ENCODE data around the gene PGBD5. TPM values are rescaled to one million over a fixed set of nuclear protein-coding genes. Genes with fewer than 3 reads are reported as not detected.

Gene PGBD5
- polyA plus RNA-seq, 12 donors = 6.5 to 35.3 (median 16.5) TPM; not detected in 1

DNA sequence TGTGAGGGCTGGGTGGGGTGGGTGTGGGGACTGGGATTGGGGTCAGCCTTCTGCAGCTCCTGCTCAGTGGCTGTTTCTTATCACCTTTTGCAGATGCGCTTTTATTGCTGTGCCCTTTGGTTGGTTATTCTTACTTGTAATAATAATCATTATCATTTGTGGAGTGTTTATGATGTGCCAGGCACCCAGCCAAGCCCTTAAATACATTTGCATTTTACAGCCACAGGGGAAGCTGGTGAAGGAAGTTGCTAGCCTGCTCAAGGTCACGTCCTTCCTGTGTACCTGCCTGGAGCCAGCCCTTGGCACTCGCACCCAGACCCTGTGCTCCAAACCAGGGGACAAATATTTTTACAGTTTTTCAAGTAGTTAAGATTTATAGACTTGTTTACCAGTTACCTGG, 144.0 kb downstream of the PGBD5 start:
- DNase-seq = no peak

DNA sequence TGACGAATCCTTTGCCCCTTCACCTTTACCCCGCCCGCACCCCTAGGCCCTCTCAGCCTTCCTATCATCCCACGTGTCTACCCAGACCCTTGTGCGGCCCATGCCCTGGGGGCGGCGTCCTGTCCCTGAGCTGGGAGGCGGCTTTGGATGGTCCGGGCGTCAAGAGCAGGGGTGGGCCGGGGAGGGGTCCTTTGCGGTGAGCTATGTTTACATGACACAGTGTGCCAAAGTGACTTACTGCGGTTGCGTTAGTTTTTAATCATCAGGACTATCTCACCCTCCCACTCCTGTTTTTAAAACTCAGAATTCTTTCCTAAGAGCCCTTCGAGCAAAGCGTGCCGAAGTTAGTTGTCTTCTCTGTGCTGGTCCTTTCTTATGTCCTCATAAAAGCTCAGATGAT, 144.6 kb downstream of the PGBD5 start:
- no peak for DNase-seq

DNA sequence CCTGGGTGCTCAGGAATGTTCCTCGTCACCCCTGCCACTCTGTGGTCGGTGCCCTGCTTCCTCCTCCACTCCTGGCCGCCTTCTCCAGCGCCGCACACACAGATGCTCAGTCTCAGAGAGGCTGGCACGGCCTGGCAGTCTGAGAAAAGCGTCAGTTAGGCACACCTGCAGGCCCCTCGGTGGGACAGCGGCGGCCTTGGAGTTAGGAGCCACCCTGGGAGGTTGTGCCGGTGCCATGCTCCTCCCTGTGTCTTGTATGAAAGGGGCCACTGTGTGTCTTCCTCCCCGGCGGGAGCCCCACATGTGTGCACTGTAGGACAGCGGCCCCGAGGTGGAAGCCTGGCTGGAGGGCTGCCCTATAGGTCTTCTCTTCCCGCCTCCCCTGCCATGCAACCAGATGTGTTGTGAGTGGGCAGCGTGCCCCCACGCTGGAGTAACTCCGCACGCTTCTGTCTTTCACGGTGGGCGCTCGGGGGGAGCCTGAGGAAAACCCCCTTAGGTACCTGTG, 145.2 kb downstream of the PGBD5 start:
- no peak for DNase-seq

DNA sequence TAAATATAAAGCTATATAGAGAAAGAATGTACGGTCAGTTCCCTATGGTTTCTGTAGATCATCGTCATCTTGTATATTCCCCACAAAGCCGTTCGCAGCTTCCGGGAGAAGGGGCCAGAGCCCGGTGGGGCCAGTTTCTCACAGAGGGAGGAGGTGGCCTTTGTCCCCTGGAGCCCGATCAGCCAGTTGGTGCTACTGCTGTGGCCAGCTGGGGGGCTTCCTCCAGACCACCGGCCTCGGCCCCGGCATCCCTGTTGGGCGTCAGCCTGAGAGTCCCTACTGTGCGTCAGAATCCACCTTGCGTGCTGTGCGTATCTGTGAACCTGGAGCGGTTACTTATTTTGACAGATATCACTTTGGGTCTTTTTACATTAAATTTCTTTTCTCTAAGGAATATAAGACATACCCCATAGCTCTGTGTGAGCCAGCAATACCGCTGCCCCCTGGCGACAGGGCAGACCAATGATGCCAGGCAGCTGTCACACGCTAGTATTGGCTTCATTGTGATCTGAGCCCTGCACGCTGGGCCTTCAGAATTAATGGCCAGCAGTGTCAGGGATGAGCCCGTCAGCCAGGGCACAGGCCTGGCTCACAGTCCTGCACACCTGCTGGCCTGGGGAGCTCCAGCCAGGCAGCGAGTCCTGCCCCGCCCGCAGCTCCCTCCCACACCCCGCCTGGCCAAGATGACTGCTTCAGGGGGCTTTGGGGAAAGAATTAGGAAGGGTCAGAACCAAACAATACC, 145.9 kb downstream of the PGBD5 start:
- DNase-seq = no peak

GRCh38 chr1:230279583-230279945, 146.6 kb downstream of the PGBD5 start:
- no peak for DNase-seq

DNA sequence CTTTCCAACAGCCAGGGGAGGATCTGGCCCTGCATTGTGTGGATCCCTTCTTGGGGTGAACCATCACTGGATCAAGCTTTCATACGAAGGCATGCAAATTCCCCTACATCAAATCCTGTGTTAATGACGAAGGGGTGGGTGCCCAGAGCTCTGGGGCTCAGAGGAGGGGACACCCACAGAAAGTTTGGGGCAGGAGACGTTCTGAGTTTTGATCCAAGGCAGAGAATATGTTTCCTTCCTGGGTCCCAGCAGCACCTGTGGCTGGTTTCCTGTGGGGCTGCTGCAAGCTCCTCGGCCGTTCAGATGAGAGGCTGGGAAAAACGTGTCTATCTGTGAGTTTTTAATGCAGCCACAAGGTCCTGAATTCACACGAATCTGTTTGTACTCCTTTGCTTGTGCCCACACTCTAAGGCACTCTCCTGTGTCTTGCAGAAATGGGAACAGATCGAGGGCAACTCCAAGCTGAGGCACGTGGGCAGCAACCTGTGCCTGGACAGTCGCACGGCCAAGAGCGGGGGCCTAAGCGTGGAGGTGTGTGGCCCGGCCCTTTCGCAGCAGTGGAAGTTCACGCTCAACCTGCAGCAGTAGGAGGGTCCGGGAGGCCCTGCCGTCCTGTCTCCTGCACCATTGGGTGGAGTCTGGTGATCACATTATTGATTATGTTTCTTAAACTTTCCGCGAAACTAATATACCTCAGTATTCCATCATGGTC, 147.1 kb downstream of the PGBD5 start:
- DNase-seq = no peak

- DNase-seq = no peak
Measured at GRCh38 chr1:230278376-230278775, 147.8 kb downstream of the PGBD5 start.

- DNase-seq = no peak
Measured at GRCh38 chr1:230277201-230278025, 148.7 kb downstream of the PGBD5 start.

GRCh38 chr1:230276401-230276800, 149.7 kb downstream of the PGBD5 start:
- DNase-seq = no peak

GRCh38 chr1:230274254-230274653, 151.9 kb downstream of the PGBD5 start:
- DNase-seq = no peak

GRCh38 chr1:230273141-230273710, 152.9 kb downstream of the PGBD5 start:
- DNase-seq = no peak

- DNase-seq = no peak
Measured at GRCh38 chr1:230272557-230272956, 153.6 kb downstream of the PGBD5 start.

DNA sequence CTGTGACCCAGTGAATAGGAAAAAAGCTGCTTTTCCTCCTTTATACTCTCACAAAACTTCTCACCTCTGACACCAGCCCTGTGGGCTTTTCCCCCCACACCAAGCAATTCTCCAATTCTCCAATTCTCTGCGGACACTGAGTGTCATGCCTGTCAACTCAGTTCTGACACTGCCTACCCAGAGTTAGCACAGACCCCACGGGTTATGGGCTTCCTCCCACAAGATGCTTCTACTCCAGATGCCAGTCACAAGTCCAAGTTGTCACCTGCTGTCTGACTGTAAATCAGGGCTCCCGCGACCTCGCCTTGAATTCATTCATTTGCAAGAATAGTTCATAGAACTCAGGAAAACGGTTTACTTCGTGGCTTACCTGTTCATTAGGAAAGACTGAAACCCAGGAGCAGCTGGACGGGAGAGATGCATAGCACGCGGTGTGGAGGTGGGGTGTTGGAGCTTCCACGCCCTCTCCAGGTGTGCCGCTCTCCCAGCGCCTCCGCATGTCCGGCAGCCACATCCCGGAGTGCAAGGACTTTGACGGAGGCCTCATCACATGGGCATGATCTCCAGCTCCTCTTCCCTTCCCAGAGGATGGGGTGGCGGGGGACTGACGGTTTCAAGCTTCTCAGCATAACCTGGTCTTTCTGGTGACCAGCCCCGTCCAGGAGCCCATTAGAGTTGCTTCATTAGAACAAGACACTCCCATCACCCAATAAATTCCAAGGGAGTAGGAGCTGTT, 154.7 kb downstream of the PGBD5 start:
- no peak for DNase-seq

DNA sequence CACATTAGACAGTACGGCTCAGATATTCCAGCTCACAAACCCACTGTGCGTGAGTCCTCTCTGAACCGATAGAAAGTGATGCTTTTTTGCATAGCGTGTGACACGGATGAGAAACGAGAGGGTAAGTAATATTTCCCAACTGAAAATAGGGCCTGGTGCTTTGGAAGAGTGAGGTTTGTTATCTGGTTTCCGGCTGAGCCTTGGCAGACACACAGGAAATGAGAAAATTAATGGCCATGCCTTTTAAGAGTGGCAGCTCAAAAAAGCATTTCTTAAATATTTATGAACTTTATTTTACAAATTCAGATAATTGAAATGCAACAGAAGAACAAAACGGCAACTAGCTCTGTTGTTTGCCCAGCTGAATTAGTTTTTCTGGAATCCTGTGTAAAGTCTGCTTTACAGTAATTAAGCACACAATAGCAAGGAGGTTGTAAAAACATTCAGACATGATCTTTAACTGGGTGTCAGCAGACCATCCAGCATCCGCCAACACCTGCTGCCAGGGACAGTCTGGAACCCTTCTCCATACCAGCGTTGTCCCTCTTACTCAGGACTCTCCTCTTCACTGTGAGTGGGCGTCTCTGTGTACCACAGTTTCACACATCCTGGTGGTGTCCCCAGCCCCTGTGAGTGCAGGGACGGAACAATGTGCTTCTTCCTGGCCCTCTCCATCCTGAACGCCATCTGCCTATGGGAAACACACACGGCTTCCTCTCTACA, 155.4 kb downstream of the PGBD5 start:
- no peak for DNase-seq

DNA sequence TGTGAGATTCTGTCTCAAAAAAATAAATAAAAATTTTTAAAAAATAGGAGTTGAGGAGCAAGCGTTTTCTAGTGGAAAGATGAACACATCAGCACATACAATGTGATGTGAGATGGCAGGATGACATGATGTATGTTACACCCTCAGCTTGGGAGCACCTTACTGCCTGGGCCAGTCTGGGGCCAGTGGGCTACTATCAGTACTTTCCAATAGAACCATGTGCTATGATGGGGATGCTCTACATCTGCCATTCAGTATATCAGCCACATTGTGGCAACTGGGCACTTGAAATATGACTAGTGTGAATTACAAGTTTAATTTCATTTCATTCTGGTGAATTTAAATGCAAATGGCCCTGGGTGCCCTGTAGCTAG, 156.0 kb downstream of the PGBD5 start:
- no peak for DNase-seq

GRCh38 chr1:230268371-230269170, 157.6 kb downstream of the PGBD5 start:
- DNase-seq = peak; percentile 53

- no peak for DNase-seq
Measured at GRCh38 chr1:230267338-230268065, 158.6 kb downstream of the PGBD5 start.

DNA sequence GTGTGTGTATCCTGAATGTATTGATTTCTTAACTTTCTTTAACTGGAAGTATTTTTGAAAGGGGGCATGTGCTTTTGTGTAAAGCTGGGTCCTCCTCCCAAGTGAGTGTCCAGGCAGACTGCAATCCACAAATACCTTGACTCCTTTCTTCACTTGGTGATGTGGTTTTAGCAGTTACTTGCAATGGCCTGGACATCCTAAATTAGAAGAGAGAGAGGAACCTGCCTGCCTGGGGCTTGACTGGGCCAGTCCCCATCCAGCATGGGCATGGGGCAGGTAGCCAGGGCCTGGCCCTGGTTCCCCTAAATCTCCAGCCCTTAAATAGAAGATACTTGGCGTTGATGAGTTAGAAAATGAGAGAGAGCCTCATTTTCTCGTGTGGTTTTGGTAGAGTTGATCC, 159.7 kb downstream of the PGBD5 start:
- DNase-seq = no peak

Data from muscle of arm (tissue), 12 donors.